GM12891 (cell line): ENCODE results near the gene KIF11.

Source experiments
- DNase-seq: peaks from one replicate; pipeline ENCODE4 v3.0.0; 2011; ENCODE audit warnings: low spot score; ENCODE audit not compliant: insufficient read length
- FAIRE-seq: peaks from 2 replicates; lab custom pipeline; 2011; peaks lifted over from hg19 to GRCh38; lab: Jason Lieb, UNC
- PAX5 ChIP-seq: IDR thresholded peaks from 2 replicates; pipeline ENCODE4 v1.6.1; 2011; ENCODE audit warnings: low read length, moderate library complexity, mild to moderate bottlenecking; ENCODE audit not compliant: insufficient read depth, severe bottlenecking
- POLR2A ChIP-seq: IDR thresholded peaks from 2 replicates; pipeline ENCODE4 v1.6.1; 2011; ENCODE audit warnings: low read depth, low read length, control low read depth
- POLR2AphosphoS5 ChIP-seq: IDR thresholded peaks from 2 replicates; pipeline ENCODE4 v1.6.1; 2011; ENCODE audit warnings: low read depth, low read length, control low read depth
- POU2F2 ChIP-seq: IDR thresholded peaks from 2 replicates; pipeline ENCODE4 v1.6.1; 2011; ENCODE audit warnings: low read depth, mild to moderate bottlenecking, control low read depth, low read length, moderate library complexity
- SPI1 ChIP-seq: IDR thresholded peaks from 2 replicates; pipeline ENCODE4 v1.6.1; 2011; ENCODE audit warnings: low read depth, low read length, control low read depth
- TAF1 ChIP-seq: IDR thresholded peaks from 2 replicates; pipeline ENCODE4 v1.6.1; 2011; ENCODE audit warnings: low read depth, low read length, control low read depth

The KIF11 gene

GRCh38 chr10:92590623-92591549 is 2.0 kb upstream of the KIF11 start:
- DNase-seq (peak; percentile 17), FAIRE-seq (peak; percentile 85)
- TF ChIP-seq POU2F2 (no peak), PAX5 (no peak), SPI1 (no peak)

- DNase-seq (peak; percentile 69), FAIRE-seq (peak; percentile 98)
- TF ChIP-seq TAF1 (peak; percentile 68; the same call in 1 of the 2 replicates), POU2F2 (no peak), POLR2A (peak; percentile 76), PAX5 (peak; percentile 40), POLR2AphosphoS5 (peak; percentile 90), SPI1 (no peak)
Observed at GRCh38 chr10:92591550-92592022, 1.3 kb upstream of the KIF11 start.

GRCh38 chr10:92593619-92594588 is 974 bp downstream of the KIF11 start:
- DNase-seq (no peak), FAIRE-seq (no peak)
- TF ChIP-seq PAX5 (no peak), POU2F2 (no peak), POLR2A (no peak), TAF1 (no peak), SPI1 (no peak)

GRCh38 chr10:92595505-92595904 is 2.6 kb downstream of the KIF11 start:
- TF ChIP-seq POLR2A = no peak
- no peak for TF ChIP-seq TAF1
- no peak for TF ChIP-seq SPI1
- no peak for TF ChIP-seq POLR2AphosphoS5
- TF ChIP-seq POU2F2 = no peak
- no peak for TF ChIP-seq PAX5
- DNase-seq (no peak), FAIRE-seq (no peak)

- FAIRE-seq = no peak
- no peak for DNase-seq
- TF ChIP-seq PAX5 (no peak), TAF1 (no peak), SPI1 (0 out of 2 replicates have a peak, but pooled peaks have one; percentile 4), POLR2AphosphoS5 (no peak)
Observed at GRCh38 chr10:92598321-92598720, 5.4 kb downstream of the KIF11 start.

GRCh38 chr10:92604841-92605240 is 11.9 kb downstream of the KIF11 start:
- TF ChIP-seq SPI1 = no peak
- no peak for TF ChIP-seq POLR2A
- TF ChIP-seq POLR2AphosphoS5 = no peak
- TF ChIP-seq TAF1 = no peak
- TF ChIP-seq POU2F2 = no peak
- TF ChIP-seq PAX5 = no peak
- DNase-seq (no peak), FAIRE-seq (no peak)

- FAIRE-seq = no peak
- TF ChIP-seq TAF1 = no peak
- DNase-seq = no peak
Observed at GRCh38 chr10:92615515-92615914, 22.6 kb downstream of the KIF11 start.

GRCh38 chr10:92619368-92619767 is 26.4 kb downstream of the KIF11 start:
- DNase-seq = no peak
- no peak for TF ChIP-seq SPI1
- no peak for TF ChIP-seq POU2F2
- TF ChIP-seq POLR2AphosphoS5 = no peak
- TF ChIP-seq PAX5 = no peak
- TF ChIP-seq POLR2A = no peak
- no peak for TF ChIP-seq TAF1
- FAIRE-seq = no peak

- FAIRE-seq = no peak
- TF ChIP-seq POU2F2 = no peak
- TF ChIP-seq POLR2A = no peak
- TF ChIP-seq SPI1 = no peak
- TF ChIP-seq POLR2AphosphoS5 = no peak
- TF ChIP-seq PAX5 = no peak
- TF ChIP-seq TAF1 = no peak
- DNase-seq = no peak
Observed at GRCh38 chr10:92627845-92628480, 35.0 kb downstream of the KIF11 start.

GRCh38 chr10:92629945-92630344 is 37.0 kb downstream of the KIF11 start:
- DNase-seq (no peak), FAIRE-seq (no peak)
- no peak for TF ChIP-seq POU2F2
- TF ChIP-seq POLR2A = no peak
- no peak for TF ChIP-seq SPI1
- no peak for TF ChIP-seq TAF1
- TF ChIP-seq PAX5 = no peak
- TF ChIP-seq POLR2AphosphoS5 = no peak
